HG03159 (cell line): ENCODE results near the gene WDR53.
"Not testable (repeated sequence)": the region's sequence is repeated elsewhere in the genome, so short reads cannot be mapped to it uniquely, and the experiment has no call there.

Experiments used
- ATAC-seq: cut with Tn5 transposase; IDR thresholded peaks from one replicate; pipeline ENCODE4 v1.9.1; 2021; ENCODE audit warnings: mild to moderate bottlenecking, moderate library complexity; ENCODE audit not compliant: unreplicated experiment

The WDR53 gene

DNA sequence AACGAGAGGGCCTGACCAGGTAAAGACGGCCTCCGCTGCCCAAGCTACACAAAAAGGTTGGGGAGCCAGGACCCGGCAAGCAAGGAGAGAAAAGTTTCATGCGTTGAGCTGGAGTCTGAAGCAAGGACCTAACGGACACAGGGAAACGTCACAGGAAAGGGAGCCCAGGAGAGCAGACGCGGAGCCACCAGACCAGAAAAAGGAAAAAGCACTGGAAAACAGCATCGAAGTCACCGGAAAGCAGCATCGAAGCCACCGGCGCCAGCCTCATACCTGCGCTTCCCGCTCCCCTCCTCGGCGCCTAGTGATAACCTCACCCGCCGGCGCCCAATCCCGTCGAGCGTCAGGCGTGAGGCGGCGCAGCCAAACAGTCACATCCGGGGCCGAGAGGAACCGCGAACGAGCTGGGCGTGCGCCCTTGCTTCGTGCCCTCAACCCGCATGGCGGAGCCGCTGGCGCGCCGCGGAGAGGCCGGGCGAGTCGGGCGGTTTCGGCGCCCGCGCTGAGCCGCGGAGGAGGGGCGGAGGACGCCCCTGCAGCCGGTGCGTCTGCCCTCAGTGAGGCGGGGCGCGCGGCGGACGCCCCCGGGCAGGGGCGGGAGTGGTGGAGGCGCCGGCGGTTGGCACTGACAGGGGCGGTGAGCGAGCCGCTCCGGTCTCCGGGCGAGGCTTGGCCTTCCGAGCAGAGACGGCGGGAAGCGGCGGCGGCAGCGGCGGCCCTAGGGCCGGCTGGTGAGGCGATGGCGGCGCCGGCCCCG lies at the start of gene WDR53, which contains the start of gene FBXO45:
Gene WDR53 (minus strand): TSS at position 309 of the 757 bp plus-strand sequence. CDS start 7,079 bp downstream, outside the sequence.
Gene FBXO45 (plus strand): TSS at position 415 of the 757 bp plus-strand sequence. CDS start 325 bp downstream, at position 740.
- ATAC-seq: peak; percentile 94

- no peak for ATAC-seq
These were observed 48.9 kb upstream of the WDR53 start for GRCh38 chr3:196617256-196617655.

DNA sequence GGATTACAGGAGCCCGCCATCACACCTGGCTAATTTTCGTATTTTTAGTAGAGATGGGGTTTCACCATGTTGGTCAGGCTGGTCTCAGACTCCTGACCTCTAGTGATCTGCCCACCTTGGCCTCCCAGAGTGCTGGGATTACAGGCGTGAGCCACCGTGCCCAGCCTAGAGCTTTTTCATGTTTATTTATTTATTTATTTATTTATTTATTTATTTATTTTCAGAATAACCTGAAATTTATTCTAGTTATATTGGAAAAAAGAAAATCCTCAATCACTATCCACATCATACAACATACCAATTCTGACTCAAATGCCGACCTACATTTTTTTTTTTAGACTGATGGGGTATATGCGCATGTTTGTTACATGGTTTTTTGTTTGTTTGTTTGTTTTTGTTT lies 46.9 kb upstream of the WDR53 start:
- ATAC-seq: not testable (repeated sequence)

DNA sequence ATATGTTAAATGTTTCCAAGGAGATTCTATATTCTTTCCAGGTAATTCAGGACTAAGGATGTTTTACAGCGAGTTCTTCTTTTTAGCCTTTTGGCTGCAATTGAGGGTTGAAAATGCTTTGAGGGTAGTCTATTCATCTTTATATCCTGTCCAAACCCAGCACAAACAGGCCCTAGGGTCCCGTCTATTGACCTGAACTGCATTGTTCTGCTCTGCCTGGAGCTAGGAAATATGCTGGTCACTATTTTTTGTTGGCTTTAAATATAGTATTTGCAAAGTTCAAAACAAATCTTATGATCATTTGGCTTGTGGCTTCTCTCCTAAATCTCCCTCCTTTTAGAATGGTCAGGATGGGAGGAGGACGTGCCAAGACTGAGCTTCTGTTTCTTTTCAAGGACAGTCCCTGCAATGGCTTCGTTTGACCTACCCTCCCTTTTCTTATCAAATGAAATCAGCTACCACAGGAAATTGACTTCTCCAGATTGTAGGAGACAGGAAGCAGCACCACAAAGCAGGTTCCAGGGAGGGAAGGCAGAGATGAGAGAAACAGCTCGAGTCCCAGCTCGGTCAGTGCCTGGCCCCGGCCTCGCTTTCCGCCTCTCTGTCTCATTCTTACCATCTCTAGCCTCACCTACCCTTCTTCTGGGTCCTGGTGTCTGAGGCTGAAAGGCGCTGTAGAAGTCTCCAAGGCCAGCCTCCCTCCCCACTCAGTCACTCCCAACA lies 43.6 kb upstream of the WDR53 start:
- ATAC-seq: no peak

DNA sequence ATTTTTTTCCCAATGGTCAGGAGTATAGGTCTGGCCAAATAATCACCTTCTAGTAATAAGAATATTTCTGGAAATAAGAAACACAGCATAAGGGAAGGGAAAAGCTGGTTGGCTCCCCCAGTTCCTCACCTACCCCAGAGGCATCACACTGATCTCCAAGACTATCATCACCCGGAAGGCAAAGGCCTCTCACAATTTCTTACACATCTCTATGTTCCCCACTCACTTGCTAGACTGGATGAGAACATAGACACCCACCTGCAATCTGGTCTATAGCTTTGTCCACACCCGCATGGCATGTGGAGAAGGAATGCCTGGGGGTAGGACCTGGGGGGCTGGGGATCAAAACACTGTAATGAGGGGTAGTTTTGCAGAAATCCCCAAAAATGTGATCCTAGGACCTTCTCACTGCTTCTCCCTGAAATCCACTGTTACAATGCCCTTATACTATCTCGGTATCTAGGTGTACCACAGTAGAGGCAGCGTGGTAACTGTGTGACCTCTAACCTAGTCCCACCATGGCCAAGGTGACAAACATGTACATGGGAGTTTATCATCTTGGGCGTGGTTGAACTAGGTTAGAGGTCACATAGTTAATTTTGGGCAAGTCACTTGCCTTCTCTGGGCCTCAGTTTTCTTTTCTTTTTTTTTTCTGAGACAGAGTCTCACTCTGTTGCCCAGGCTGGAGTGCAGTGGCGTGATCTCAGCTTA lies 41.6 kb upstream of the WDR53 start:
- ATAC-seq: no peak

- peak; percentile 70 for ATAC-seq
These were observed 41.0 kb upstream of the WDR53 start for GRCh38 chr3:196609343-196609775.

DNA sequence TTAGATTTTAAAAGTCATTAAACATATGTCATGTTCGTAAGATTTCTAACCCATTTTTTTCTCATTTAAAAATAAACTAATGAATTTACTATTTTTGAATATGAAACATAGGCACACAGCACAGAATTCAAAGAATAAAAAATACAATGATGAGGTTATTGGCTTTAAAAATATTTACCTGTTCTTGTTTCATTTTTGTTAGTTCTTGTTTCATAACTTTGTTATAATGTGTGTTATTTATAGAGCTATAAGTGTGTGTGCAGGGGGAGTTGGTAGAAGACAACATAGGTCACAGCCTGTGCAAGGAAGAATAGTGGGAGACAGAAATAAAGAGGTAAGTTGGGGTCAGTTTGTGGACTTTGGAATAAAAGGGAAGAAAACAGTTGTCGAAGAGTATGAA lies 40.3 kb upstream of the WDR53 start:
- ATAC-seq: no peak

GRCh38 chr3:196604548-196604947 lies 36.2 kb upstream of the WDR53 start:
- ATAC-seq: no peak

DNA sequence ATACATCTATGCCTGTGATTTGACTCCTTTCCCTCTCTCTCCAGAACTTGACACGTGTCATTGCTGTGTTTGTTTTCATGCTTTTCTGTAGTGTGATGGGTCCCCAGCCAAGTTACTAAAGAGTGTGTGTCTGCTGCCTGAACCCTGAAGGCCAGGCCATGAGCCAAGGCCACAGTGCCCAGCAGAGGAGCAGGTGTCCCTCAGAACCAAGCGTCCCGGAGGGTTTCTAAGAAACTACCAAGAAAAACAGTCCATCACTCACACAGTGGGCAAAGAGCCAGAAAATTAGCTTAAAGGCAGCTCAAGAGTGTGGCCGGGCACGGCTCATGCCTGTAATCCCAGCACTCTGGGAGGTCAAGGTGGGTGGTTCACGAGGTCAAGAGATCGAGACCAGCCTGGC lies 35.3 kb upstream of the WDR53 start:
- no peak for ATAC-seq

- ATAC-seq: no peak
These were observed 34.3 kb upstream of the WDR53 start for GRCh38 chr3:196602673-196603072.

DNA sequence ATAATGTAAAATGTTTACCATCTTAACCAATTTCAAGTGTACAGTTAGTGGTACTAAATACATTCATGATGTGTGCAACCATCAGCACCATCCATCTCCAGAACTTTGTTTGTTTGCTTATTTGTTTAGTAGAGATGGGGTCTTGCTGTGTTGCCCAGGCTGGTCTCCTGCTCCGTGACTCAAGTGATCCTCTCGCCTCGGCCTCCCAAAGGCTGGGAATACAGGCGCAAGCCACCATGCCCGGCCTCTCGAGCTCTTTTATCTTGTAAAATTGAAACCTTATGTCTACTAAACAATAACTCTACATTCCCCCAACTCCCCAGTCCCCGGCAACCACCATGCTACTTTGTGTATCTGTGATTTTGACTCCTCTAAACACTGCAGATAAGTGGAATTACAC lies 32.0 kb upstream of the WDR53 start:
- ATAC-seq: no peak

DNA sequence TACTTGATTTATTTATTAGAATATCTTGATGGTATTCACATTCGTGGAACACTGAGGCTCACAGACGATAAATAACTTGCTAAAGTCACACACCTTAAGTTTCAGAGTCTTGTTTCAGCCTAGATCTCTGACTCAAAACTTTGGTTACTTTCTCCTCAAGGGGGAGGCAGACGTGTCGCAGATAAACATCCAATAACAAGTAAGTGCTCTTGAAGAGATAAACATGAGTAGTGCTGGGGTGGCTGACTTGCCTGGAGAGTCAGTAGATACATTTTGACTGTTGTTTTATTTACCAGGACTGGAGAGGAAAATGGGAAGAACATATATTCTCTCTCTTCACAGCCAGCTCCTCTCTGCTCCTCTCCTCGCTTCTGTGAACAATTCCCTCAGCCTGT lies 31.4 kb upstream of the WDR53 start:
- no peak for ATAC-seq

GRCh38 chr3:196597971-196598733 lies 29.8 kb upstream of the WDR53 start:
- not testable (repeated sequence) for ATAC-seq

DNA sequence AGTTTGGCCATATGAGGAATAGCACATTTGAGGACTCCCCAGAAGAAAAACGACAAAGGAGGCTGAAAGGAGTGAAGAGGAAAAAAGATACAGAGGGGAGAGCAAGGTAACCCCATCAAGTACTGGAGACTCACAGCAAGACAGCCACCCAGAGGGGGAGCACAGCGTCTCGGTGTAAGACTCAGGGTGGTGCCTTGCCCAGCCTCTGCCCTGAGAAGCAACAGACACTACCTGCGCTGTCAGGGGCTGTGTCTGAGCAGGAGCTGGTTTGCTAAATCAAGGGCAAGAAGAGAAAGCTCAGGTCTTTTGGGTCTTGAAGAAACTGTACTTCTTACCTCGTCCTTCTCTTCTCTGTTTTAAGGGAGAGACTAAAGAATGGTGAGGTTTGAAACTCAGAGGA lies 28.0 kb upstream of the WDR53 start:
- ATAC-seq: no peak

- ATAC-seq: no peak
These were observed 21.9 kb upstream of the WDR53 start for GRCh38 chr3:196590279-196590678.

GRCh38 chr3:196585044-196585757 lies 16.8 kb upstream of the WDR53 start:
- ATAC-seq: no peak

DNA sequence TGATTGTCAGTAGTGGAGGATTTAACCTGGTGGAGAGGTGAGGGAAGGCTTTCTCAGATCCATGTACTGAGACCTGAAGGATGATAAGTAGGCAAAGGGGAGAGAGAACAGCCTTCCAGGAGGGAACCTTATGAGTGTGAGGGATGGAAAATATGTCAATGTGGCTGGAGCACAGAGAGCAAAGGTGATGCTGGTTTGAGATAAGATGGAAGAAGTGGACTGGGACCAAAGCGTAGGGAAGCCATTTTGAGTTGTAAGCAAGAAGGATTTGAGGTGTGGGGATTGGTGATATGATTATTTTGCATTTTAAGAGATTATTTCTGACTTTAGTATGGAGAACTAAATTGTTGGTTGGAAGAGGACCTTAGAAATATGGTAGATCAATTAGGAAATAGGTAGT lies 4.0 kb upstream of the WDR53 start:
- ATAC-seq: no peak

DNA sequence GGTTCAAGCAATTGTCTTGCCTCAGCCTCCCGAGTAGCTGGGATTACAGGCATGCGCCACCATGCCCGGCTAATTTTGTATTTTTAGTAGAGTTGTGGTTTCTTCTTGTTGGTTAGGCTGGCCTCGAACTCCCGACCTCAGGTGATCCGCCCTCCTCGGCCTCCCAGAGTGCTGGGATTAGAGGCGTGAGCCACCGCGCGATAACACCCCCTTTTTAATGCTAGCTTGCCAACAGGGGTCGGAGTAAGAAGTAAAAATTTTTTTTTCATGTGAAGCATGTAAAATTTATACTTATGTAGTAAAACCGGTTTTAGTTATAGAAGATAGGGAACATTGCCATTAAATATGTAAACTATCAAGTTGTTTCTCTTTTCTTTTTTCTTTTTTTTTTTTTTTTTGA lies 2.0 kb upstream of the WDR53 start:
- not testable (repeated sequence) for ATAC-seq

DNA sequence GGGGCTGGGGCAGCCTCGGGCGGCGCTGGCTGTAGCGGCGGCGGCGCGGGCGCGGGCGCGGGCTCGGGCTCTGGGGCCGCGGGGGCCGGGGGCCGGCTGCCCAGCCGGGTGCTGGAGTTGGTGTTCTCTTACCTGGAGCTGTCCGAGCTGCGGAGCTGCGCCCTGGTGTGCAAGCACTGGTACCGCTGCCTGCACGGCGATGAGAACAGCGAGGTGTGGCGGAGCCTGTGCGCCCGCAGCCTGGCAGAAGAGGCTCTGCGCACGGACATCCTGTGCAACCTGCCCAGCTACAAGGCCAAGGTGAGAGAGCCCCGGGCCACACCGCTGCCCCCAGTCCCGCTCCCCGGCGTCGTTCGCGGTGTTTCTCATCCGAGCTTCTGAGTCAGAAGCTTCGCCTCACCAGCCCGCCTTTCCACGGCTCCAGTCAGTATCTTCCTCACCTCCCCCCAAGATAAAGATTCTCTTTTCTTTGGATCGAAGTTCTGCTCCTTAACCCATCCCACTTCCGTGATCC lies 706 bp upstream of the WDR53 start:
- ATAC-seq: peak; percentile 47

- no peak for ATAC-seq
These were observed 4.6 kb downstream of the WDR53 start for GRCh38 chr3:196563721-196564225.
